ENCODE data around the gene MSX1.

Gene MSX1

DNA sequence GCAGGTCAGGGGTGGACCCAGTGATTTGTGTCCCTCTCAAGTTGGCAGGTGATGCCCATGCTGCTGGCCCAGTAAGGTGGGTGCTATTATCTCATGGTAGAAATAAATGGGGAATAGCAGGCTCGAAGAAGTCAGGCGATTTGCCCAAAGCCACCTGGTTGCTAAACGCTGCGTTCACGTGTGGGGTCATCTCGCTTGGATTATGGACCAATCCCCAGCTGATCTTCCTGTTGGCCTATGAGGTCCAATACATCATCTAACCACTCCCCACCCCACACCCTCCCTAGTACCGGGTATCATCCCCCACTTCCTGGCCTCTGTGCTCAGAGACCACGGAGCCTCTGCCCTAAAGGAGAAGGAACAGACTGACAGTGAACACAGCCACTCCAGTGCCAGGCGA is 18.3 kb upstream of the MSX1 start:
- DNase-seq = peak; percentile 41

DNA sequence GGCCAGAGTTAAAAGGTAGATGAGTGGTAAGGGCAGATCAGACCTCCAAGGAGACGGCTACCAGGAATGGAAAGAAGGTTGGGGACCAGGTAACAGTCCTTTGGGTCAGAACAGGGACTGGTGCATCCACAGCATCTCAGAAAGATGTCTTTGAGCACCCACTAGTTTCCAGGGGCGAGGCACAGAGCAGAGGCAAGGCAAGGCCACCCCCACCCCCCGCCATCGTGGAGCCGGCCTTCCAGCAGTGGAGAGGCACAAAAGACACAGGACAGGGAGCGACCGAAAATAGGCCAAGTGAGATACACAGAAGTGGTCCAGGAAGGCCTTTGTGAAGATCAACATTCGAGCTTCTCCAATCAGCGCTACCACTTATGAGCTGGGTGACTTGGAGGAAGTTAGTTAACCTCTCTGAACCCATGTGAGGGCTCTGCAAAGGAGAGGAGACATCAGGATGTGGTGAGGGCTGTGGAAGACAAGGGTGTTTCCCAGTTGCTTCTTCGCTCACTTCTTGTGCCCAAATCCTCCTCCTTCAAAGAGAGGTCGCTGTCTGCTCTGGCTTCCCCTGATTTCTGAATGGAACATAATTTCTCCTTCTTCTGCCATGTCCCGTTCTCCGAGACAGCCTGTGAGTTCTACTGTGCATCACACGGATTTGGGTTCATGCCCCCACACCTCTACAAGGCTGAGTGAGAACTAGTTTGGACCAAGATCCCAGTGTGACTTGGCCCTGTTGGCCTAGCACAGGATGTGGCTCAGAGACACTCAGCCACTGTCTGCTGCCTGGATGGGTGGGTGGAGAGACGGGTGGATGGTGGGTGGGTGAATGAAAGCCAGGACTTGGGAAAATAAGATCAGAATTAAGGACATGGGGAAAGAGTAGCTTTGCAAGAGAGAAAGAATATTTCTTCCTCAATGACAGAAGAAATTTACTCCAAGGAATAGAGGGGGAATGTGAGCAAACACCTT is 16.7 kb upstream of the MSX1 start:
- DNase-seq = peak; percentile 23

DNA sequence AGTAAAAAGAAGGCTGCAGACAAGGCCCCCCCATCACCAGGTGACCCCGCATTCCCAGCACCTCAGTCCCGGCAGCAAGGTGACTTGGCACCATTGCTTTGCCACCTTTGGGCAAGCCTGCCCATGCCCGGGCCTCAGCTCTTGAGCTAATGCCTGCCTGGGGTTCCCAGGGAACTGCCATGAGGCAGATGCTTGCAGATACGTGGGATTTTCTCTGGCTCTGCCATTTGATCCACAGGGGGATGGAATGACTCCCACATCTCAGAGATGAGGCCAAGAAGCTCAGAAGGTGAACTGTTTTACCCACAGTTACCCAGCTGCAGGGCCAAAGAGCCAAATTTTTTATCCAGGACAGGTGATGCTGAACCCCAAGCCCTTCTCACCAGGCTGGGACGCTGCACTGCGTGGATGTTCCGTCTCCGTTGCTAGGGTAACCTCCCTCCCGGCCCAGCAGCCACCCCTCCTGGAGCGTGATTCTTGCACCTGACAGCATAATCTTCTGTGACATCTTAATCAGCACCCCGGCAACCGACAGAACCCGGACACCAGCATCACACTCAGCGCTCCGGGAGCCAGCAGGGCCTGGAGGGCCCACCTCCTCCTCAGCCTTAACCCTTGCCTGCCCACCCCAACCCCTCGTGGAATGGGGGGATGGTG is 15.7 kb upstream of the MSX1 start:
- peak; percentile 39 for DNase-seq

DNA sequence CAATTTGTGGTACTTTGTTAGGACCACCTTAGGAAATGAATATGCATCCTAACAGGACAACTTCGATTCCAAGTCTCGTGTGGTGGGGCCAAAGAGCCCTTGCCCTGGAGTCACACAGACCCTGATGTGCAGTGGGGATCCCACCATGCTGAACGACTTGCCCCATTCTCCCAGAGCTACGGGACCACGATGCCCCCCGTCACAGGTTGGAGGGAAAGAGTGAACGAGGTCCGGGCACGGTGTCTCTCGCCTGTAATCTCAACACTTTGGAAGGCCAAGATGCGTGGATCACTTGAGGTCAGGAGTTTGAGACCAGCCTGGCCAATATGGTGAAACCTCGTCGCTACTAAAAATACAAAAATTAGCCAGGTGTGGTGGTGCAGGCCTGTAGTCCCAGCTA is 14.4 kb upstream of the MSX1 start:
- no peak for DNase-seq

DNA sequence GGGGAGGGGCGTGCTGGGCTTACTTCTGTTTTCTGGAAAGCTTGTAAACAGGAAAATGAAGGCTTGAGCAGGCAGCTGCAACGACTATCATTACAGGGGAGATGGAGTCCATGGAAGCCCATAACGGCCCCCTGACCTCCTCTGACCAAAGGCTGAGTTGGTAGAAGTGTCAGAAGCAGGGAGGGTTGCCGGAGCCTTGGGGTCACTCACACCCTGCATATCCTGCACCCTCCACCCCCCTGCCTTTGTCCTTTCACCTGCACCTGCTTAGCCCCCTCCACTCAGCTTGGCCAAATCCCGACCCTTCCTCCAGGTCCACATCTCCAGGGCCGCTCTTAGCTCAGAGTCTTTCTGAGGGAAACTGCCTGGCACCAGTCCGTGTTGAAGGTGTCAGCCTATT is 12.5 kb upstream of the MSX1 start:
- peak; percentile 11 for DNase-seq

DNA sequence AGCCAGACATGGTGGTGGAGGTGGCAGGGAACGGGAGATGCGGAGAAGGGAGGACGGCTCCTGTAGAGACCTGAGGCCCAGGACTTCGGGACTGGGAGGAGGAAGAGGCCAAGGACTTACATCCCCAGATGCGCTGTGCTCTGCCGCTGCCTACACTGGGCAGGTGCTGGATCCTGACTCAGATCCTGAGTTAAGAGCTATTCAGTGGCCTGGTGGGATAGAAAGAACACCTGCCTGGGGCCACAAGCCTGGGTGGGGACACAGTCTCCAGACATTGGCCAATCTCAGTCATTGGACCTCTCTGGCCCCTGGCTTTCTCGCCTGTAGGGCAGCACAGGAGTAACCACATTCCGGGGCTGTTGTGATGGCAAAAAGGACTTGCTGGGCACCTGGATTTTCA is 10.9 kb upstream of the MSX1 start:
- DNase-seq = peak; percentile 18

DNA sequence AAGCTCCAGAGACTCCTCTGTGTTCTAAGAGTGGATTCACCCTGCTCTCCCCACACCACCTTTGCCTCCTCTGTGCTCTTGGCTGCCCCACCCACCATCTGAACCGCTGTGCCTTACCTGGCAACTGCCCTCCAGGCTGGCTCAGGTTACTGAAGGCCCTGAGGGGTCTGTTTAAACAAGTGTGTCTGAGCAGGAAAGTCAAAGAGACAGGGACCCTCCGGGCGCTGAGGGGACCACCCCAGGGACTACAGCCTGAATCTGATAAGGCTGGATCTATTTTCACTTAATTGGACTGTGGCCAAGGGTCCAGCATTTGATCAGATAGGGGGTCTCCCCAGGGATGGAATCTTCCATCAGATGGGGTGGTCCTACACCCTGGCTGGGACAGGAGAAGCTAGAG is 10.4 kb upstream of the MSX1 start:
- DNase-seq = no peak

DNA sequence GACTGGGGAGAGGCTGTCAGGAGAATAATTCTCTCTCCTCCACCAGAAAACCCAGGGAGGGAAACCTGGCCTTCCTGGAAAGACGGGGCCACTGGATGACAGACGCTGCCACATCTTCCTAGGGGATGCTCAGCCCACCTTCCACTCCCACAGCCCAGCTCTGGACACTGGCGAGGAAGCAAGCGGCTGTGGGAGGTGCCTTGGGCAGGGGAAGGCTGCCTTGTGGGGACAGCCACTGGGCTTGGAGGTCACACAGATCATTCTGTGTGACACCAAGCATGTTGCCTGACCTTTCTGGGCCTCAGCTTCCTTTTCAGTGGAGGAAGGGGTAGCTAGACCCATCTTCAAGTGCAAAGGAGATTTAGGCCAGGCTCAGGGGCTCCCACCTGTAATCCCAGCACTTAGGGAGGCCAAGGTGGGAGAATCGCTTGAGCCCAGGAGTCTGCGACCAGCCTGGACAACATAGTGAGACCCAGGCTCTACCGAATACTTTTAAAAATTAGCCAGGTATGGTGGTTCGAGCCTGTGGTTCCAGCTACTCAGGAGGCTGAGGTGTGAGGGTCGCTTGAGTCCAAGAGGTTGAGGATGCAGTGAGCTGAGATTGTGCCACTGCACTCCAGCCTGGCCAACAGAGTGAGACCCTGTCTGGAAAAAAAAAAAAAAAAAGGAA is 9.8 kb upstream of the MSX1 start:
- peak; percentile 37 for DNase-seq

DNA sequence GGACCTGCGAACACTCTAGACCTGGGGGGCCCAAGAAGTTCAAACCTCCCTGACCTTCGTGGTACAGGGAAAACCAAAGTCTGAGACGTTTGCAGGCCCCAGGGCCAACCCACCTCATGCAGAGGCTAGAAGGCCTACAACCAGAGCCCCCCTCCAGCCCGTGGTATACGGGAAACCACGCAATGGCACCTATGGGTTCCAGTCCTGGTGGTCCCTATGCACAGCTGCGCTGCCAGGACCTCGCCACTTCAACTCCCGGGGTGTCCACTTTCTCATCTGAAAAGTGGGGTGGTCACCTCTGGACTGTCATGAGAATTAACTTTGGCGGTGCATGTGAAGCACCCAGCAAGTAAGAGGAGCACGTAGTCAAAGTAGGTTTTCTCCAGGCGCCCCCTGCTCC is 8.4 kb upstream of the MSX1 start:
- DNase-seq = peak; percentile 20

DNA sequence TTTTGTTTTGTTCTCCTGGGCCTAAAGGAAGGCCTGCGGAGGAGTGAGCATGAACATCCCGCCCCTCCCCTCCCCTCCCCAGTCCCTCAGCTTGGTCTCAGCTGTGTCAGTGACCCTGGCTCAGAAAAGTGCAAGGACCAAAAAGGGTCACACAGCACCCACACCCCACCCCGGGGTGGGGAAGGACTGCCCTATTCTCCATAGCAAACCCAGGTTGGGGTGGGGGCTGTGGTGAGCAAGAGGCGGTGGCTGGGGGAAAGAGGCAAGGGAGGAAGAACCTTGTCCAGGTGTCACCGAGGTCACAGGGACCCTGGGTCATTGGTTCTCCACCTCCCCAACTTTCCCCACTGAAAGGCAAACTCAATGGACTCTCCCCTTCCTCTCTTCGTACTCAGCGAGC is 7.6 kb upstream of the MSX1 start:
- DNase-seq = no peak

DNA sequence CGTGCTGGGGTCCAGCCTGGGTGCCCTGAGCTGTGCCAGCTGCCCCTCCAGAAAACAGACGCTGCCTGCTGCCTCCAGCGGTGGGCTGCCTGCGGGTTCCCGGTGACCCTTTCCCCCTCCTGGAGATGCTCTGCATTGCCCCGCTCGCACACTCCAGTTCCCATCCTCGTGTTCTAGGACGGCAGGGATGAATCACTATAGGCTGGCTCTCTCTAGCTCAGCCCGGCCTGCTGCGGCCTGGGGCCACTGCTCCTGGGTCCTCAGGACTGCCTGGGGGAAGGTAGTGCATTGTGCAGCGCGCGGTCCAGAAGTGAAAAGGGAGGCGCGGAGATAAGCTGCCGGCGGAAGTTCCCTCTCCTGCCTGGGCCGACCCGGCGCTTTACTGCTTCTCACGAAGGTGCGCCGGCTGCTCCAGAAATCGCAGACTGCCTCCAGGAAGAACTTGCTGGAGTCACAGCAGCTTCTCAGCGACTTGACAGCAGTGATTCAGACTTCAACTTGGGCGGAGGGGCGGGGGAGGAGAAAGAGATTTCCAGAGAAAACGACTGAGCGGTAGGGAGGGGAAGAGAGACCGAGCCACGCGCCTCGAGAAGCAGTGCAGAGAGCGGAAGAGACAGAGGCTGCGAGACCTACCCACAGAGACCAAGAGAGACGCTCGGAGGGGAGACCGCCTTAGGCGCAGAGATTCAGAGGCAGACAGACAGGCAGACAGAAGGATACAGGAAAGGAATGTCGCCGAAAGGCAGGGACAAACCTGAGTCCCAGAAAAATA is 6.7 kb upstream of the MSX1 start:
- peak; percentile 58 for DNase-seq

DNA sequence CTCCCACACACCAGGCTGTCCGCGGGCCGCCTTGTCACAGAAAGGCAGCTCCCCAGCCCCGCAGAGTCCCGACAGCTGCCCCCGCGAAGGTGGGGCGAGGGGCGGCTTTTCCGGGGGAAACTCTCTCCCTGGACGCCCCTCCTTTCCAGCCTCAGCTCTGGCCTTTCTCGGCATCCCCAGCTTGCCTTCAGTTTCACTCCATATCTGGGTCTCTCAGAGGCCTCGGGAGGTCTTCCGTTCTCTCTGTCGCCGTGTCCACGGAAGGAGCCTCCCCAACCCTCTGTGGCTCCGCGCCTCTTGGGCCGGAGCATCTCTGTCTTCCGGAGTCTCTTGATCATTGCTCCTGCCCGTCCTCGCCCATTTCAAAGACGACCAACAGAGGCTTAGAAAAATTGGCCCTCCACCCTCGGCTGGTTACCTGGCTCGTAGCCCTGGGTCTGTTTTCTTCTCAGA is 6.1 kb upstream of the MSX1 start:
- DNase-seq = no peak

DNA sequence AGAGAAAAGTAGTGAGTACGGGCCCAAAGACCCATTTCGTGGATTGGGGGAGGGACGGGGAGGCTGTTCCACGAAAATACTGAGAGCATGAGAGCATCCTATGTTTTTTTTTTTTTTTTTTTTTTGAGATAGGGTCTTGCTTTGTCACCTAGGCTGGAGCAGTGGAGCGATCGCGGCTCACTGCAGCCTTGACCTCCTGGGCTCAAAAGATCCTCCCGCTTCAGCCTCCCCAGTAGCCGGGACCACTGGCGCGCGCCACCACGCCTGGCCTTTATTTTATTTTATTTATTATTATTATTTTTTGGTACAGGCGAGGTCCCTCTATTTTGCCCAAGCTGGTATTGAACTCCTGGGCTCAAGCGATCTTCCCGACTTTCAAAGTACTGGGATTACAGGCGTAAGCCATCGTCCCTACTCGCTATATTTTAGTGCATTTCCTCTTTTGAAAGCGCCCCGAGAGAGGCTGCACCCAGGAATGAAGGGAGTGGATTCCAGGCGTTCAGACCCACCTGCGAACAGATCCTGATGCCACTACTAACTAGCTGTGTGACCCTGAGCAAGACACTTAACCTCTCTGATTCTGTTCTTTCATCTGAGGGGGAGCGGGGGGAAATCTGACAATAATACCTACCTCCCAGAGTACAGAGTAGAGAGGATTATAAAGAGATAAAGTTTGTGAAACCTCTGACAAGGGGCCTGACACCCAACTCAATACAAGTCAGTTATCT is 5.4 kb upstream of the MSX1 start:
- peak; percentile 34 for DNase-seq

DNA sequence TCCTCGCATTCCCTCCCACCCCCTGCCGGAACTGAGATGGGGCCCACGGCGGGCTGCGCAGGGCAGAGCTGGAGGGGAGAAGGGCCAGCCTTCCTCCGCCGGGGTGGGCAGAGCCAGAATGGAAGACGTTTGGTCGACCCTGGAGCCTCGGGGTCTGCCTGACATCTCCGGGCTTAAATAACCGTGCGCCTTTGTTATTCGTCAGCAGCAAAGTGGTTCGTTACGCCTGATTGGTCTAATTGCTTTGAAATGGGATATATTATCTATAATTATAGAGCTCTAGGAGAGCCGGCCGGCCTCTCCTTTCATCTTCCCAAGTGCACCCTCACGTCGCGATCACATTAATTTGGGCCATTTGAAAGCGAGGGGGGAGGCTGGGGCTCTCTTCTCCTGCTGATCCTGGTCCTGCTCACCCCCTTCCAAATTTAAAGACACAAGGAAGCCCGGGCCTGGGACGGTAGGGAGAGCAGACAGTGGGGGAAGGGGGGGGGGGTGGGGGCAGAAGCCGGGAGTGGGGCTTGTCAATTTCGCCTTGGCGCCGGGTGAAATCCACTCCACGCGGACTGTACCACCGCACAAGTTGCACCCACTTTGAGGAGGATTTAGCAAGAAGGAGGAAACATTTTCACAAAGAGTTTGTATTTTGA is 4.7 kb upstream of the MSX1 start:
- DNase-seq = no peak

DNA sequence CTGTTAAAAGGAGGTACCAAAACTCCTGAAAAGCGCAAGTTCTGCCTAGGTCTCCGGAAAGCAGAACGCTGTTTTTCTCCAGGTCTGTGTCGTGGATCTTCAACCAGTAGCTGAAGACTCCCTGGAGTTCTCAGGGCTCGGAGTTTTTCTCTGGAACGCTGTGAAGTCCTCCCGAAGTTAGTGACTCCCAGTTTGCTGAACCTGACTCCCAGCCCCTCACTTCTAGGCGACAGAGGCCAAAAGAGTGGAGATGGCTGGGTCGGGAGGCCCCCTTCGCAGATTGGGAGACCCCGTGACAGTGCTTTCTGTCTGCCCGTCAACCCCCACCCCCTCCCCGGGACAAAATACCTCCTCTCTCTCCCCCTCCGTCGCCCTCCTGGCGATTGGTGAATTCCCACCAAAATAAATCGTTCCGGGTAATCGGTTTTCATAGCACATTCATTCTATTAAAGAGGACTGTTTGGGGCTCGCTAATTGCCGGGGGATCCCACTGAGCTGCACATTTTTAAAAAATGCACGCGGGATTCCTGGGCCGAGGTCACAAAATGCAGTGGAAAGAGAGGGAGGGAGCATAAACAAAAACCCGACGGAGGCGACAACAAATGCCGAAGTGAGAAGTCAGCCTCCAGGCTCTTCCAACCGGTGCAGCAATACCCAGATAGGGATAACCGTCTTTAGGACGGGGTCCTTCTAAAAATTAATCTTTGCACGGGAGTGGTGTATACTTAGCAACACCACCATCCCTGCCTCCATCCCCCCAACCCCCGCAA is 4.0 kb upstream of the MSX1 start:
- DNase-seq = no peak

DNA sequence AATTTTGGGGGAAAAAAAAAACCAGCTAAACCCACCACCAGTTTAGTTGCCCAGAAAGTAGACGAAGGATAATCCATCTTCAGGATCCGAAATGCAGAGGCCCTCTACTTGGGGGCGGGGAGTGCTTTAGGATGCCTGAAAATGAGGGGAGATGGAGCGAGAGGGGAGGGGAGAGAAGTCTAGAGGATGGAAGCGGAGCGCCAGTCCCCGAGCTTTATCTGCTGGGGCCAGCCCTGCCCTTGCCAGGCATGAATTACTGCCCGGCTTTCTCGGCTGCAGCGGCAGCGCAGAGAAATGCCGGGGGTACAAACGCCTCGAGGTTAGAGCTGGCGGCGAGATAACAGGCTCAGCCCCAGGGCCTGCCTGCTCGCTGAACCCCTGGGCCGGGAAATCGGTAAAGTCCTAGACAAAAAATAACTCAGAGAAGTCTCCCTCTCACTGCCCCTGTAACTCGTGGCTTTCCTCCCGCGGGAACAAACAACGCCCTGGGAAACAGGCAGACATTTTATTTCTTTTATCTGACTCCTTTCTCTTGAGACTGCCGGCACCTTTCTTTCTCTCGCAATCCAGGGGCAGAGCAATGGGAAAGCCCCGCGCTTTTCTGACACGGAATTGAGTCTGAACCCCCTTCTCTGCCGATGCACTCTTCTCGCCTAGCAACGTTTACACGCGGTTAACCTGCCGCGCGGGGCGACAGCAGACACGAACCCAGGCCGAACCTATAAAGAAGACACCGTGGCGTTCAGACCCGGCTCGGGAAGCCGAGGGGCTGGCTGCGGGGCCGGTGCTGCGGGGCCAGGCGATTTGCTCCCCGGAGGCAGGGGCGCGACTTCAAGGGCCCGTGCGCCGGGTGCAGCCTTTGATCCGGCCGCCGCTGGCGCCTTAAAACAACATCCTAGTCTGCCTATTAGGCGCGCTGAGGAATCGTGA is 3.1 kb upstream of the MSX1 start:
- no peak for DNase-seq

DNA sequence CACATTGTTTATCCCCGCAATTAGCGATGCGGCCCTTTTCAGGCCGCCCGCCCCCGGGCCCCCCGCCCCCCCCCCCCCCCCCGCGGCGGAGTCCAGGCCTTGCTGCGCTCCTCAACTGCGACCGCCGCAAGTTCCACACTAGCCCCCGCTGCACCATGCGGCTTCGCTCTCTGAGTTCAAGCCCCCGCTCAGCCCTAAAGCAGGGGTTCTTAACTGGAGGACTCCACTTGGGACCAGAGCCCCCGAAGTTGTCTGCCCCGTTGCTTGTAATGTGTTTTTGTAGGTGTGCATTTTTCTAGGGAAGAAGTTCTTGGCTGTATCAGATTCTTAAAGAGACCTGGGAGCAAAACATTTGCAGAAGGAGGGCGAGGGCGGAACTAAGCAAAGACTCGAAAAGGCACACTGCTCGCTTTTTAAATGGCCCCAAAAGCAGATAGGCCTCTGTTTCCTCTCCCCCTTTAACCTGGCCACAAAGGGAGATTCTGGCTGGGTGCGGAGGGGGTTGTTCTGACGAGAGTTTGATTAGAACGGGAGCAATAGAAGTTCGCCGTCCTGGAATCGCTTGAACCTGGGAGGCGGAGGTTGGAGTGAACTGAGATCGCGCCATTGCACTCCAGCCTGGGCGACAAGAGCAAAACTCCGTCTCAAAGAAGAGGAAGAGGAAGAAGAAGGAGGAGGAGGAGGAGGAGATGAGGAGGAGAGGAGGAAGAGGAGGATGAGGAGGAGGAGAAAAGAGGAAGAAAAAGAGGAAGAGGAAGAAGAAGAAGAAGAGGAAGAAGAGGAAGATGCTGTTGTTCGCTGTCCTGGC is 2.3 kb upstream of the MSX1 start:
- DNase-seq = no peak

DNA sequence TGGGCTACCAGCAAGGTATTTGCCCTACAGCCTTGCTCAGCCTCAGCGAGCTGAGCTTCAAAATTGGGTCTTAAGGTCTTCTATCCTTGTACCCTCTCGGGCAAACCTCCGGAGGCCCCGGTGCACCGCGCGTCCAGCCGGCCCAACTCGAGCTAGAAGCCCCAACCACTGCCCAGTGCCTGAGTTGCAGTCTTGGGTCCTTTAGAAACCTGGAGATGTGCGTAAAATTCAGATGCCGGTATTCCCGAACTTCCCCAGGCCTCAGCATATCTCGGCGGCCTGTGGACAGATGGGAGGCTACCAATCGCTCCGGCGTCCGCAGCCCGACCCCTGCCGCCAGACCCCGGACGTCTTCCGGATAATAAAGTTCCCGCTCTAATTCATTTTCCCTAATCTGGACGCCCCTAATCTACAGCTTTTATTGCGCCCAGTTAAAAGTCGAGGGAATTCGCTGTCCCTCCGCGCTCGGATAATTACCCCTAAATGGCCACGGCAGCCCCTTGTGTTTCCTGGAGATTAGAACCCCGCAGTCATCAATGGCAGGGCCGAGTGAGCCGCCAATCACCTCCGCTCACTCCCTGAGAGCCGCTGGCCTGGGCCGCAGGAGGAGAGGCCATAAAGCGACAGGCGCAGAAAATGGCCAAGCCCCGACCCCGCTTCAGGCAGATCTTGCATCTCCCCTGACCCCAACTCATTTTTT is 1.5 kb upstream of the MSX1 start:
- no peak for DNase-seq

All from right forelimb (tissue), 1 donor.